ENCODE measurements around the gene FBXW7. TPM values are rescaled to one million over a fixed set of nuclear protein-coding genes. Genes with fewer than 3 reads are reported as not detected.

Gene FBXW7
- polyA plus RNA-seq, 1 of the 3 experiments (the other 2 are of a cell fraction) = 7.7 TPM

- 0 out of 2 replicates have a peak, but pooled peaks cover 4% of the 10 kb centered on the region for H4K20me1 ChIP-seq (ENCODE audit: insufficient read depth)
Measured at GRCh38 chr4:152399246-152399645, 136.6 kb downstream of the FBXW7 start.

GRCh38 chr4:152398060-152398459 lies 137.8 kb downstream of the FBXW7 start:
- ChIA-PET CTCF (interaction anchor here (0.9 to 3.3 kb wide), 9 partner anchors 11 to 1281 kb away, joined by 3 to 20 read pairs (median 4); no protein-coding TSS in a partner anchor), POLR2A (no interaction called here)
- no peaks in the 10 kb centered on the region for H3K27me3 ChIP-seq (ENCODE audit: insufficient read depth)
- H3K4me3 ChIP-seq (ENCODE audit: low read depth in 2 of 2, low read length in 1 of 2) = no peak overlapping the region
- DNase-seq = peak; percentile 22
- H4K20me1 ChIP-seq (ENCODE audit: insufficient read depth) = 0 out of 2 replicates have a peak, but pooled peaks cover 4% of the 10 kb centered on the region
- H3K36me3 ChIP-seq (replicated peaks in 1 of 2; ENCODE audit: control insufficient read depth in 1 of 2, insufficient read depth in 2 of 2, low read length in 1 of 2) = no peaks in the 10 kb centered on the region
- no peaks in the 10 kb centered on the region for H3F3A ChIP-seq (replicated peaks; ENCODE audit: insufficient read depth)
- no peaks in the 10 kb centered on the region for H3K9me3 ChIP-seq
- WGBS (ENCODE audit: low lambda C conversion rate) = 92% methylated on average over 1 of the region's 1 CpG
- no peak overlapping the region for H3K9ac ChIP-seq
- H2AFZ ChIP-seq (ENCODE audit: low read depth) = no peak overlapping the region
- no peaks in the 10 kb centered on the region for H3K9me2 ChIP-seq
- H3K4me2 ChIP-seq = no peak overlapping the region
- H3K4me1 ChIP-seq (ENCODE audit: control insufficient read depth in 1 of 2, insufficient read depth in 2 of 2, low read depth in 1 of 2, low read length in 1 of 2) = no peaks in the 10 kb centered on the region; a peak in 1 of 4 replicates
- TF ChIP-seq ELF1 (IDR thresholded peaks at IDR 0.05) (no peak), RAD21 (IDR thresholded peaks at IDR 0.05; ENCODE audit: low read length) (peak; percentile 59)
- TF ChIP-seq, protein P1, sequence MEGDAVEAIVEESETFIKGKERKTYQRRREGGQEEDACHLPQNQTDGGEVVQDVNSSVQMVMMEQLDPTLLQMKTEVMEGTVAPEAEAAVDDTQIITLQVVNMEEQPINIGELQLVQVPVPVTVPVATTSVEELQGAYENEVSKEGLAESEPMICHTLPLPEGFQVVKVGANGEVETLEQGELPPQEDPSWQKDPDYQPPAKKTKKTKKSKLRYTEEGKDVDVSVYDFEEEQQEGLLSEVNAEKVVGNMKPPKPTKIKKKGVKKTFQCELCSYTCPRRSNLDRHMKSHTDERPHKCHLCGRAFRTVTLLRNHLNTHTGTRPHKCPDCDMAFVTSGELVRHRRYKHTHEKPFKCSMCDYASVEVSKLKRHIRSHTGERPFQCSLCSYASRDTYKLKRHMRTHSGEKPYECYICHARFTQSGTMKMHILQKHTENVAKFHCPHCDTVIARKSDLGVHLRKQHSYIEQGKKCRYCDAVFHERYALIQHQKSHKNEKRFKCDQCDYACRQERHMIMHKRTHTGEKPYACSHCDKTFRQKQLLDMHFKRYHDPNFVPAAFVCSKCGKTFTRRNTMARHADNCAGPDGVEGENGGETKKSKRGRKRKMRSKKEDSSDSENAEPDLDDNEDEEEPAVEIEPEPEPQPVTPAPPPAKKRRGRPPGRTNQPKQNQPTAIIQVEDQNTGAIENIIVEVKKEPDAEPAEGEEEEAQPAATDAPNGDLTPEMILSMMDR (IDR thresholded peaks at IDR 0.05) = peak; percentile 63
- no peak overlapping the region for H3K27ac ChIP-seq (ENCODE audit: low read depth in 2 of 2, low read length in 1 of 2)
- H3K79me2 ChIP-seq (ENCODE audit: insufficient read depth) = peaks cover 3% of the 10 kb centered on the region

More at GRCh38 chr4:152399246-152399645, 136.6 kb downstream of the FBXW7 start:
- no peaks in the 10 kb centered on the region for H3K9me3 ChIP-seq
- no peak for DNase-seq
- H3K4me2 ChIP-seq = no peak overlapping the region
- no peak overlapping the region for H3K9ac ChIP-seq
- no peaks in the 10 kb centered on the region for H3F3A ChIP-seq (replicated peaks; ENCODE audit: insufficient read depth)
- H3K79me2 ChIP-seq (ENCODE audit: insufficient read depth) = peaks cover 3% of the 10 kb centered on the region
- H3K9me2 ChIP-seq = no peaks in the 10 kb centered on the region
- H3K4me1 ChIP-seq (ENCODE audit: control insufficient read depth in 1 of 2, insufficient read depth in 2 of 2, low read depth in 1 of 2, low read length in 1 of 2) = no peaks in the 10 kb centered on the region; a peak in 1 of 4 replicates
- H3K4me3 ChIP-seq (ENCODE audit: low read depth in 2 of 2, low read length in 1 of 2) = no peak overlapping the region
- no peak overlapping the region for H2AFZ ChIP-seq (ENCODE audit: low read depth)
- POLR2A ChIA-PET = no interaction called here
- TF ChIP-seq JUND (IDR thresholded peaks at IDR 0.05) = no peak
- CTCF ChIA-PET = no interaction called here
- H3K36me3 ChIP-seq (replicated peaks in 1 of 2; ENCODE audit: control insufficient read depth in 1 of 2, insufficient read depth in 2 of 2, low read length in 1 of 2) = no peaks in the 10 kb centered on the region
- H3K27ac ChIP-seq (ENCODE audit: low read depth in 2 of 2, low read length in 1 of 2) = no peak overlapping the region
- no peaks in the 10 kb centered on the region for H3K27me3 ChIP-seq (ENCODE audit: insufficient read depth)

- 96% methylated on average over 4 of the region's 4 CpGs for WGBS (ENCODE audit: low lambda C conversion rate)
Measured at GRCh38 chr4:152394791-152395190, 141.1 kb downstream of the FBXW7 start.

More at GRCh38 chr4:152394791-152395190, 141.1 kb downstream of the FBXW7 start:
- Histone ChIP-seq H3K9ac (no peak overlapping the region), H3K4me2 (no peak overlapping the region), H3K27ac (ENCODE audit: low read depth in 2 of 2, low read length in 1 of 2) (no peak overlapping the region), H2AFZ (ENCODE audit: low read depth) (no peak overlapping the region), H3K4me3 (ENCODE audit: low read depth in 2 of 2, low read length in 1 of 2) (no peak overlapping the region), H3K9me3 (no peaks in the 10 kb centered on the region), H3K27me3 (ENCODE audit: insufficient read depth) (no peaks in the 10 kb centered on the region), H3K9me2 (no peaks in the 10 kb centered on the region; the same call in 1 of the 2 replicates), H3K36me3 (replicated peaks in 1 of 2; ENCODE audit: control insufficient read depth in 1 of 2, insufficient read depth in 2 of 2, low read length in 1 of 2) (no peaks in the 10 kb centered on the region), H3F3A (replicated peaks; ENCODE audit: insufficient read depth) (no peaks in the 10 kb centered on the region), H4K20me1 (ENCODE audit: insufficient read depth) (0 out of 2 replicates have a peak, but pooled peaks cover 4% of the 10 kb centered on the region), H3K4me1 (ENCODE audit: control insufficient read depth in 1 of 2, insufficient read depth in 2 of 2, low read depth in 1 of 2, low read length in 1 of 2) (no peaks in the 10 kb centered on the region; a peak in 1 of 4 replicates), H3K79me2 (ENCODE audit: insufficient read depth) (peaks cover 3% of the 10 kb centered on the region; the same call in 1 of the 2 replicates)
- ChIA-PET POLR2A (no interaction called here), CTCF (interaction anchor here (0.6 to 1.6 kb wide), 4 partner anchors 9 to 1090 kb away, joined by 3 to 7 read pairs (median 4); no protein-coding TSS in a partner anchor)
- TF ChIP-seq, protein P2, sequence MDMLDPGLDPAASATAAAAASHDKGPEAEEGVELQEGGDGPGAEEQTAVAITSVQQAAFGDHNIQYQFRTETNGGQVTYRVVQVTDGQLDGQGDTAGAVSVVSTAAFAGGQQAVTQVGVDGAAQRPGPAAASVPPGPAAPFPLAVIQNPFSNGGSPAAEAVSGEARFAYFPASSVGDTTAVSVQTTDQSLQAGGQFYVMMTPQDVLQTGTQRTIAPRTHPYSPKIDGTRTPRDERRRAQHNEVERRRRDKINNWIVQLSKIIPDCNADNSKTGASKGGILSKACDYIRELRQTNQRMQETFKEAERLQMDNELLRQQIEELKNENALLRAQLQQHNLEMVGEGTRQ (IDR thresholded peaks at IDR 0.05; ENCODE audit: borderline replicate concordance, low read depth, low read length) = no peak
- TF ChIP-seq JUND (IDR thresholded peaks at IDR 0.05) (no peak), RCOR1 (IDR thresholded peaks at IDR 0.05; ENCODE audit: low read length) (no peak), RXRA (IDR thresholded peaks at IDR 0.05; ENCODE audit: borderline replicate concordance, low read depth) (no peak), MAX (IDR thresholded peaks at IDR 0.05; ENCODE audit: low read depth) (no peak), TCF12 (IDR thresholded peaks at IDR 0.05) (no peak), GABPA (IDR thresholded peaks at IDR 0.05; ENCODE audit: low read depth) (no peak), NFIC (IDR thresholded peaks at IDR 0.05; ENCODE audit: borderline replicate concordance) (no peak)
- DNase-seq = no peak
